CD4-positive, alpha-beta T cell treated with Interleukin-4 for 1 hour (primary cell): ENCODE results near the gene REEP1.
"Not testable (repeated sequence)": the region's sequence is repeated elsewhere in the genome, so short reads cannot be mapped to it uniquely, and the experiment has no call there.

ENCODE experiments used
- DNase-seq, 2 donors: peaks; one replicate each; pipeline ENCODE4 v3.0.0-alpha.2; 2020 to 2022

REEP1 gene

GRCh38 chr2:86223140-86223926 lies 114.1 kb downstream of the REEP1 start:
- DNase-seq, result no peak

- DNase-seq, result peak; percentile 64 to 70
Observed at GRCh38 chr2:86221066-86221684, 116.3 kb downstream of the REEP1 start.

GRCh38 chr2:86219896-86220295 lies 117.5 kb downstream of the REEP1 start:
- no peak for DNase-seq

GRCh38 chr2:86218124-86218523 lies 119.3 kb downstream of the REEP1 start:
- DNase-seq, result no peak

GRCh38 chr2:86216575-86217555 lies 120.6 kb downstream of the REEP1 start:
- no peak for DNase-seq

- no peak for DNase-seq
Observed at GRCh38 chr2:86214503-86214832, 123.0 kb downstream of the REEP1 start.

GRCh38 chr2:86213699-86214502 lies 123.5 kb downstream of the REEP1 start:
- DNase-seq, result no peak

- DNase-seq, result no peak
Observed at GRCh38 chr2:86213056-86213455, 124.4 kb downstream of the REEP1 start.

- DNase-seq, result no peak
Observed at GRCh38 chr2:86211796-86212188, 125.6 kb downstream of the REEP1 start.

GRCh38 chr2:86211033-86211795 lies 126.2 kb downstream of the REEP1 start:
- DNase-seq, result no peak

- no peak for DNase-seq
Observed at GRCh38 chr2:86204458-86204857, 133.0 kb downstream of the REEP1 start.

- DNase-seq, result no peak
Observed at GRCh38 chr2:86203614-86204013, 133.8 kb downstream of the REEP1 start.

GRCh38 chr2:86202702-86203101 lies 134.7 kb downstream of the REEP1 start:
- no peak for DNase-seq

- no peak for DNase-seq
Observed at GRCh38 chr2:86202336-86202692, 135.1 kb downstream of the REEP1 start.

- no peak for DNase-seq
Observed at GRCh38 chr2:86201671-86202335, 135.6 kb downstream of the REEP1 start.

- not testable (repeated sequence) for DNase-seq
Observed at GRCh38 chr2:86200564-86200963, 136.9 kb downstream of the REEP1 start.

GRCh38 chr2:86199834-86200177 lies 137.6 kb downstream of the REEP1 start:
- no peak for DNase-seq

GRCh38 chr2:86195808-86196387 lies 141.5 kb downstream of the REEP1 start:
- no peak for DNase-seq

- DNase-seq, result peak; percentile 93
Observed at GRCh38 chr2:86195055-86195807, 142.2 kb downstream of the REEP1 start, which contains the start of gene IMMT. IMMT (minus strand) TSS chr2:86195462; CDS start chr2:86195382, 80 bp downstream.

- no peak for DNase-seq
Observed at GRCh38 chr2:86194751-86195054, 142.7 kb downstream of the REEP1 start.
